HG03064 (cell line): ENCODE measurements around the gene ZNF69.
"Not testable (repeated sequence)": the region's sequence is repeated elsewhere in the genome, so short reads cannot be mapped to it uniquely, and the experiment has no call there.

Source experiments
- ATAC-seq: cut with Tn5 transposase; IDR thresholded peaks from one replicate; pipeline ENCODE4 v1.9.1; 2021; ENCODE audit warnings: low read depth; ENCODE audit not compliant: unreplicated experiment

The ZNF69 gene

DNA sequence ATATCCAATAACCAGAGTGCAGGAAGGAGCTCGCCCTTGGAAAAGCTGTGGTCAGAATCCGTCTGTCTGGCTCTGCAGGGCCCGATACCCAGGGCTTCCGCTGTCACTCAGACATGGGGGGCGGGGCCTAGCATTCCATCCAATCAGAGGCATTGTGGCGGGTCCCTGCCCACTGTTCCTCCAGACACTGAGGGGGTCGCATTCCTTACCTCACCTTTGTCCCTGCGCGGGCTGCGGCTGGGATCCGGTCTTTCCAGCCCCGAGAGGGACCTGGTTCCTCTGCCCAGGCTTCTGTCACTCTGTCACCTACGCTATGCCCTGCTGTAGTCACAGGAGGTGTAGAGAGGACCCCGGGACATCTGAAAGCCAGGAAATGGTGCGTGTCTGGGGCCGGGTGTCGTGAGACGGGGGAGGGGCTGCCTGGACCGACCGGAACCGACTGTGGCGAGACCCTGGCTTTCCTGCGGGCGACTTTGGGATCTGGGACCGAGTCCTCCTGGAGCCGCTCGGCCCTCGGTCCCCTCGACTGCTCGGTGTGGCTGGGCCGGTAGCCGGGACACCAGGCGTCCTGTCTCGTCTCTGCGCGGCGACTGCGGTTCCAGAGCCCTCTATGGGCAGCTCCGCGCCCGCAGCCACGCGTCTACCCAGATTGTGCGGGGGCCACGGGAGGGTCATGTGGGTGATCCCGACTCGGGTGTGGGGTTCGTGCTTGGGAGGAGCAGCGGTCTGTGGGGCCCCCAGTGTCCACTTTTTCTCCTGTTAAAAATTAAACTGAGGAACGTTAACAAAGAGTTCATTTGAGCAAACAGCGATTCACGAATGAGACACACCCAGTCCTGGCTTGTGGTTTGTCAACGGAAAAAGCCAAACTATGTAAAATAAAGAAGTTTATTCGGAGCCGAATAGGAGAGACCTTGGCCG is at the start of gene ZNF69:
Gene ZNF69, plus strand, starts transcription at position 172 of the 921 bp plus-strand sequence. Its CDS starts 142 bp downstream, at position 314.
- no peak for ATAC-seq

DNA sequence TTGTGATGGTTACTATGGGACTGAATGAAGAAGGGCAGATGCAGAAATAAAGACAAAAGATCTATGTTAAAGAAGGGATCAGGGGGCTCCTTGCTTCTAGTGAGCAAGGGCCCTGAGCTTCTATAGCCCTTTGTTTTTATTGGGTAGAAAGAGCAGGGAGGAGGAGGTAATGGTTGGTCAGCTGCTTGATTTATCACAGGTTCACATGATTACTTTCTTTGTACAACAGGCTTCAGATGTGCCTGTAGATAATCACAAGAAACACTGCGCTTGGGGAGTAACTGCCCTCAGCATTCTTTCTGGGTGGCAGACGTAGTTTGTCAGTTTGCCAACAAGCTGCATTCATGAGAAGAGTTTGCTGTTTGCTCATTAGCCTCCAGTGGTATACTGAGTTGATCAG is 43.9 kb upstream of the ZNF69 start:
- ATAC-seq = no peak

DNA sequence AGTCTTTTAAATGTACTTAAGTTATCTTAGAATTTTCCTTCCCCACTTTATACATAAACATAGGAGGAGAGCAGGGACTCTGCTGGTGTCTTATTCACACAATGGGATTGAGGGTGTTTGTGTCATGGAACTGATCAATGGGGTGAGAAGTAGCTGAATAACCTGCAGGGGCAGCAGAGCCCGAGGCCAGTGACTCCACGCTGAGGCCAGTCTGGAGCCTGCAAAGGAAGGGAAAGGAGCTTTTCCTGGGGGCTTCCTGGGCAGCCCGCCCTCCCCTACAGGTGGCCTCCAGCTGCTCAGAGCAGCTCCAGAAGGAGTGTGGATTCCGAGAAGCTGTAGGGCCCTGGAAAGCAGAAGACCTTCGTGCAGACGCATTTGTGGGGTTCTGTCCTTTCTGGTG is 40.0 kb upstream of the ZNF69 start:
- ATAC-seq = not testable (repeated sequence)

GRCh38 chr19:11848200-11848593 is 39.4 kb upstream of the ZNF69 start:
- no peak for ATAC-seq

GRCh38 chr19:11848594-11849469 is 38.8 kb upstream of the ZNF69 start, which contains the start of gene ZNF439:
ZNF439 (plus strand) TSS chr19:11848726; CDS start chr19:11848868, 142 bp downstream.
- no peak for ATAC-seq

GRCh38 chr19:11850289-11850688 is 37.3 kb upstream of the ZNF69 start:
- ATAC-seq = not testable (repeated sequence)

- no peak for ATAC-seq
Observed at GRCh38 chr19:11853358-11853757, 34.2 kb upstream of the ZNF69 start.

DNA sequence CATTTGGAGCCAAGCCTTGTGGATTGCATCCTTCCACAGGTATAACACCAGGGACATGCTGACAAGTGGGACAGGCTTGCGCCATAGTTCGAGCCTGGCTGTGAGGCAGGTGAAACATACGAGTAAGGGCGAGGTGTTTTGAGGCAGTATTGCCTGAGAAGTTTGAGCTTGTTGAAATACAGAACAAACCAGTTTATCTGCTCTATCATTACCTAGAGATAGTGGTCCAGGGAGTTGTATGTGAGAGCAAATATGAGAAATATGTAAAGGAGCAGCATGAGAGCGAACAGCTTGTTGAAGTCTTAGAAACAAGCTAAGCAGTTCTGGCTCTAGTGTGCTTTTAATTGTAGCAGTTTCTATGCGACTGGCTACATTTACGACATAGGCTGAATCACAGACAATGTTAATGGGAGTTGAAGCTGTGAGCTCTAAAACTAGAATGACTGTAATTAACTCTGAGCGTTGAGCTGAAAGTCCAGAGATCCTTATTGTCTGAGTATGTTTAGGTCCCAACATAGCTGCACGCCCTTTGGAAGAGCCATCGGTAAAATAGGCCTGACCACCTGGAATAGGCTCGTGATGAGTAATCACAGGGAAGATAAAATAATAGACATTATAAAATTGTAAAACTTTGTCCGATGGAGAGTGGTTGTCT is 30.9 kb upstream of the ZNF69 start:
- no peak for ATAC-seq

GRCh38 chr19:11860721-11861120 is 26.9 kb upstream of the ZNF69 start:
- ATAC-seq = no peak

GRCh38 chr19:11861301-11861700 is 26.3 kb upstream of the ZNF69 start:
- no peak for ATAC-seq

GRCh38 chr19:11867766-11868165 is 19.8 kb upstream of the ZNF69 start:
- ATAC-seq = not testable (repeated sequence)

DNA sequence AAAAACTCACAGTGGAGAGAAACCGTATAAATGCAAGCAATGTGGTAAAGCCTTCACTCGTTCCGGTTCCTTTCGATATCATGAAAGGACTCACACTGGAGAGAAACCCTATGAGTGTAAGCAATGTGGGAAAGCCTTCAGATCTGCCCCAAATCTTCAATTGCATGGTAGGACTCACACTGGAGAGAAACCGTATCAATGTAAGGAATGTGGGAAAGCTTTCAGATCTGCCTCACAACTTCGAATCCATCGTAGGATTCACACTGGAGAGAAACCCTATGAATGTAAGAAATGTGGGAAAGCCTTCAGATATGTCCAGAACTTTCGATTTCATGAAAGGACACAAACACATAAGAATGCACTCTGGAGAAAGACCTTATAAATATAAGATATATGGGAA is 19.4 kb upstream of the ZNF69 start:
- ATAC-seq = no peak

- no peak for ATAC-seq
Observed at GRCh38 chr19:11872624-11873023, 15.0 kb upstream of the ZNF69 start.

GRCh38 chr19:11873762-11874161 is 13.8 kb upstream of the ZNF69 start:
- no peak for ATAC-seq

DNA sequence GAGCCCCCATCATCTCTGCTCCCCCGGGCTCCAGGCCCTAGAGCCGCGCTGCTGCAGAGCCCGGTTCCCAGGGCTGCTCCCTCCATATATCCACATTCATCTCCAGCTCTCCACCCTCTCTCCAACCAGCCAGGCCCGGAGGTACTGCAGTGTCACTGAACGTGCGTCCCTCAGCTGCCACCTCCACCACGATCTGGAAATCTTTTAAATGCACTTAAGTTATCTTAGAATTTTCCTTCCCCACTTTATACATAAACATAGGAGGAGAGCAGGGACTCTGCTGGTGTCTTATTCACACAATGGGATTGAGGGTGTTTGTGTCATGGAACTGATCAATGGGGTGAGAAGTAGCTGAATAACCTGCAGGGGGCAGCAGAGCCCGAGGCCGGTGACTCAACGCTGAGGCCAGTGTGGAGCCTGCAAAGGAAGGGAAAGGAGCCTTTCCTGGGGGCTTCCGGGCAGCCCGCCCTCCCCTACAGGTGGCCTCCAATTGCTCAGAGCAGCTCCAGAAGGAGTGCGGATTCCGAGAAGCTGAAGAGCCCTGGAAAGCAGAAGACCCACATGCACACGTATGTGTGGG is 7.8 kb upstream of the ZNF69 start:
- not testable (repeated sequence) for ATAC-seq

DNA sequence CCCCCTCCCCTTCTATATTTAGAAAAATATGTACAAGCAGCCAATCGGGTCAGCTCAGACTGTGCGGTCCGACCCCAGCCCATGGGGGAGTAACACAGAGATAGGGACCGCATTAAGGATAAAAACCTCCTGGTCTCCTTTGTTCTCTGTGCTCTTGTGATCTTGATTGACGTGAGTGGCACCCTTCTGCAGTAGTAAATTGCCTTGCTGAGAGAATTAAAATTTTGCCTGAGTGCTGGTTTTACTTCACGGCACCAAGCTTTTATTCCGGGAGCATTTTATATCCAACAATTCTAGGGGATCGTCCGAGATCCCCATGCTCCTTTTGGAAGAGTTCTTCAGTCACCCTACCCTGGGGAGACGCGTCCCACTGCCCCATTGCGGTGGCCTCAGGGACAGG is 7.0 kb upstream of the ZNF69 start:
- ATAC-seq = no peak

DNA sequence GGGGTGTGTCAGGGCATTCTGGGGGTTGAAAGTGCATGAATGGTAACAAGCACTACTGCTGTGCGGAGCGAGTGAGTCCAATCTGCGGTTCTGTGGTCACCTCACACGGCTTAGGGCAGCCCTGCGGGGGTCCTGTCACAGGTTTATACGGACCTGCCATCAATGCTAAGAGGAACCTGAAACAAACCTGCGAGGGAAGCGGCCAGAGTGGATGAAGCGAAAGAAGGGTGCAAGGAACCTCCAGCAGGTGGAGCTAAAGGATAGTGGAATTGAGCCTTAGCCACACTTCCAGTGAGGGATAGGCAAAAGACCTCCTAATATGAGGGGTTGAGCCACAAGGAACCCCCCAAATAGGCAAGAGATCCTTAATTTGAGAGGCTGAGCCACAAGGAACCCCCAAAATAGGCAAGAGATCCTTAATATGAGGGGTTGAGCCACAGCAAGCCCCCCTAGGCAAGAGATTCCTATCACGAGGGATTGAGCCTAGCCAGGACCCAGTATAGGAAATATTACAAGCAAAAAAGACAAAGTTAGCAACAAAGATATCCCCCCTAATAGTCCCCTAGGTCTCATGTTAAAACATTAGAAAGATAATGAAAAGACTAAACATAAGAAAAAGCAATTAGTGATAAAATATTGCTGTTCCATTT is 6.3 kb upstream of the ZNF69 start:
- ATAC-seq = no peak

GRCh38 chr19:11882606-11883005 is 5.0 kb upstream of the ZNF69 start:
- ATAC-seq = no peak

DNA sequence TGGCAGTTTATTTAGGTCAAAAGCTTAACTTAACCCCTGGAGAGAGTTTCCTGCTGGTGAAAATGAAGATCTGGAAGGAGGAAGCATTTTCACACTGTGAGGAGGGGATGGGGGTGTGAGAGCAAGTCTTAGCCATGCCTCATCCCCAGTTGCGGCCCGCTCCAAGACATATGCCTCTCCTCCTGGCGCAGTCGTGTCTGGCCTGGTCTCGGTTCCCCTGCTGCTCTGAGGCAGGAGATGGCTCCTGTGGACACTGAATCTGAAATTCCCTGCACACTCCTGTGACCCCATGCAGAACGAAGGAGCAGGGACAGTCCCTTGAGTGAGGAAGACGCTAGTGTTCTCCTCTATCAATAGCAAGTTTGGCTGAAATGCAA is 360 bp upstream of the ZNF69 start:
- ATAC-seq = no peak

GRCh38 chr19:11889901-11890300 is 2.3 kb downstream of the ZNF69 start:
- not testable (repeated sequence) for ATAC-seq
